HepG2 (cell line): Measurements from ENCODE around the gene ETV5. TPM values are rescaled to one million over a fixed set of nuclear protein-coding genes. Genes with fewer than 3 reads are reported as not detected.

Source experiments
- DNMT1 ChIP-seq: sonication (generic); formaldehyde crosslinking; IDR thresholded peaks from 2 replicates; pipeline ENCODE4 v1.5.1; 2020; ENCODE audit warnings: mild to moderate bottlenecking, missing genetic modification reagents
- GLI4 ChIP-seq: sonication (generic); formaldehyde crosslinking; IDR thresholded peaks from 2 replicates; pipeline ENCODE4 v1.5.1; 2020; ENCODE audit warnings: missing genetic modification reagents, mild to moderate bottlenecking, moderate library complexity, borderline replicate concordance
- HDAC2 ChIP-seq: sonication (generic); formaldehyde crosslinking; IDR thresholded peaks from 2 replicates; pipeline ENCODE4 v1.4.0; 2020; ENCODE audit warnings: missing genetic modification reagents
- IRF9 ChIP-seq: sonication (generic); formaldehyde crosslinking; IDR thresholded peaks from 2 replicates; pipeline ENCODE4 v1.8.0; 2022; ENCODE audit warnings: missing genetic modification reagents, mild to moderate bottlenecking, borderline replicate concordance
- MAFF ChIP-seq: IDR thresholded peaks from 2 replicates; pipeline ENCODE4 v1.6.1; 2011; ENCODE audit warnings: low read depth, low read length, improper control_type of control experiment
- NCOA2 ChIP-seq: sonication (generic); formaldehyde crosslinking; IDR thresholded peaks from 2 replicates; pipeline ENCODE4 v1.8.0; 2022; ENCODE audit warnings: inconsistent platforms
- NFKB2 ChIP-seq: sonication (generic); formaldehyde crosslinking; IDR thresholded peaks from 2 replicates; pipeline ENCODE4 v1.4.0; 2020; ENCODE audit warnings: missing genetic modification reagents, borderline replicate concordance
- PATZ1 ChIP-seq: sonication (generic); formaldehyde crosslinking; IDR thresholded peaks from 2 replicates; pipeline ENCODE4 v1.4.0; 2020; ENCODE audit warnings: missing genetic modification reagents
- POLR2A ChIP-seq, 2 experiments: IDR thresholded peaks; 2 replicates each; pipeline ENCODE4 v1.6.1; 2011; ENCODE audit warnings: low read depth in 2 of 2, low read length in 2 of 2, mild to moderate bottlenecking in 1 of 2, moderate library complexity in 1 of 2; ENCODE audit not compliant: insufficient read depth in 1 of 2
- ZBTB43 ChIP-seq: sonication (generic); formaldehyde crosslinking; conservative IDR thresholded peaks from 2 replicates; pipeline ENCODE4 v1.4.0; 2020; ENCODE audit warnings: missing genetic modification reagents
- ZNF280B ChIP-seq: sonication (generic); formaldehyde crosslinking; IDR thresholded peaks from 2 replicates; pipeline ENCODE4 v1.5.0; 2020; ENCODE audit warnings: missing genetic modification reagents, mild to moderate bottlenecking, borderline replicate concordance
- ZNF318 ChIP-seq: sonication (generic); formaldehyde crosslinking; IDR thresholded peaks from 2 replicates; pipeline ENCODE4 v1.4.0; 2020; ENCODE audit warnings: mild to moderate bottlenecking, missing genetic modification reagents
- polyA plus RNA-seq, 8 experiments: library from polyadenylated mRNA; depleted of rRNA in 3 of 8; stranded (reverse) in 7 of 8; unstranded in 1 of 8; fragments of >200 nt; fragmentation: Illumina TruSeq in 4 of 8; extraction: Trizol in 4 of 8; gene quantifications; 2 replicates each; pipeline versions ENCODE4 v1.2.1 to v1.2.3, GENCODE V29; 2011 to 2016; ENCODE audit warnings: low read depth in 4 of 8, missing spikeins in 1 of 8, mixed read lengths in 1 of 8; ENCODE audit not compliant: insufficient read depth in 1 of 8
- total RNA-seq, 5 experiments: library from RNA; depleted of rRNA; stranded (reverse); fragments of >200 nt; fragmentation: Illumina TruSeq; extraction: Trizol; gene quantifications; 2 replicates each; pipeline ENCODE4 v1.2.3, GENCODE V29; 2016; ENCODE audit warnings: low read depth in 1 of 5

ETV5 gene
- total and polyA plus RNA-seq, 2 of the 13 experiments (the other 11 are each of a cell fraction or from before 2014, with no cell fraction given) = 52.9 to 57.2 TPM

- TF ChIP-seq ZNF318 (CRISPR knock-in tag) (no peak), ZBTB43 (CRISPR knock-in tag) (0 out of 2 replicates have a peak, but pooled peaks have one; percentile 10), MAFF (no peak), NCOA2 (no peak), DNMT1 (CRISPR knock-in tag) (no peak), POLR2A (IDR thresholded peaks at IDR 0.05; ENCODE audit: insufficient read depth in 1 of 2, low read depth in 2 of 2, low read length in 2 of 2) (peak in 1 of 2 experiments; percentile 7; a peak in 1 of 4 replicates), GLI4 (CRISPR knock-in tag) (no peak), IRF9 (CRISPR knock-in tag) (0 out of 2 replicates have a peak, but pooled peaks have one; percentile 48), NFKB2 (CRISPR knock-in tag) (no peak), PATZ1 (CRISPR knock-in tag) (peak; percentile 57), HDAC2 (CRISPR knock-in tag) (peak; percentile 27; the same call in 1 of the 2 replicates), ZNF280B (CRISPR knock-in tag) (no peak)
Observed at GRCh38 chr3:186109897-186110803, 1.3 kb upstream of the ETV5 start (continued).
